Esophagus squamous epithelium (tissue), 5 donors: ENCODE results near the gene MPC2. TPM values are rescaled to one million over a fixed set of nuclear protein-coding genes. Genes with fewer than 3 reads are reported as not detected.

ENCODE experiments used
- DNase-seq: peaks from one replicate; lab custom pipeline; 2025; lab: John Stamatoyannopoulos, UW
- H3K27ac ChIP-seq, 4 donors: fragments of 200-600 bp; sonication (generic); one replicate each; pipeline ENCODE4 v1.5.1; 2016 to 2019; ENCODE audit warnings: mild to moderate bottlenecking in 1 of 4
- H3K27me3 ChIP-seq, 4 donors: fragments of 200-600 bp; sonication (generic); 1 replicate in 3 of 4; 2 replicates in 1 of 4; pipeline versions ENCODE4 v1.5.1 to v1.6.0; 2017 to 2021; ENCODE audit warnings: antibody characterized with exemption in 1 of 4
- H3K36me3 ChIP-seq, 3 donors: fragments of 200-600 bp; sonication (generic); one replicate each; pipeline ENCODE4 v1.5.1; 2016 to 2019
- H3K4me1 ChIP-seq, 3 donors: fragments of 200-600 bp; sonication (generic); one replicate each; pipeline ENCODE4 v1.5.1; 2017 to 2019
- H3K4me3 ChIP-seq, 4 donors: fragments of 200-600 bp; sonication (generic); 1 replicate in 3 of 4; 2 replicates in 1 of 4; pipeline ENCODE4 v1.5.1; 2016 to 2019; ENCODE audit warnings: mild to moderate bottlenecking in 2 of 4, moderate library complexity in 1 of 4
- H3K9me3 ChIP-seq, 3 donors: fragments of 200-600 bp; sonication (generic); one replicate each; pipeline ENCODE4 v1.5.1; 2016 to 2019
- POLR2A ChIP-seq, 4 donors: fragments of 450-650 bp; IDR thresholded peaks; one replicate each; pipeline ENCODE4 v1.6.1; 2017; ENCODE audit warnings: antibody characterized with exemption in 4 of 4, mild to moderate bottlenecking in 4 of 4, moderate library complexity in 3 of 4
- WGBS, 2 donors: methylation state at CpG; one replicate each; pipeline ENCODE4 v1.1.5; 2018; 5-methylcytosine and 5-hydroxymethylcytosine counted together
- intact Hi-C: fragments of 100-400 bp; cut with DNase I; formaldehyde crosslinking; loops from one replicate; pipeline ENCODE4 v1.15.0; 2022
- total RNA-seq, 4 donors: library from RNA; depleted of rRNA; stranded (reverse); fragments of >200 nt; gene quantifications; one replicate each; pipeline ENCODE4 v1.1.0, GENCODE V29; 2016
- TF ChIP-seq, protein P1 (sequence below), 6 experiments: fragments of 450-650 bp in 4 of 6; fragments of 200-600 bp in 2 of 6; sonication (generic) in 2 of 6; IDR thresholded peaks; one replicate each; pipeline ENCODE4 v1.5.1; 2016 to 2019; ENCODE audit warnings: antibody characterized with exemption in 6 of 6, mild to moderate bottlenecking in 4 of 6, moderate library complexity in 4 of 6
- donor health status: DM: yes; HTN: yes; CAD: no.

MPC2 gene
- total RNA-seq, 4 donors from 2014 or later: 13.2 to 62.7 (median 27.4) TPM

DNA sequence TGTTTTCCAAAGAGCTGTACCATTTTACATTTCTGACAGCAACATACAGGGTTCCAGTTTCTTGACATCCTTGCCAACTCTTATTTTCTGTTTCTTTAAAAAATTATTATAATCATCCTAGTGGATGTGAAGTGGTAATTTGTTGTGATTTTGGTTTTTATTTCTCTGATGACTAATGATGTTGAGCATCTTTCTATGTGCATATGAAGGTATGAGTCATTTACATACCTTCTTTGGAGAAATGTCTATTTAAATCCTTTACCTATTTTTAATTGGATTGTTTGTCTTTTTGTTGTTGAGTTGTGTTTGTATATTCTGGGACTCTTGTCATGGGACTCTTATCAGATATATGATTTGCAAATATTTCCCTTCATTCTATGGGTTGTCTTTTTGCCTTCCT, 20.8 kb upstream of the MPC2 start:
- H3K4me3 ChIP-seq: no peak overlapping the region
- no peaks in the 10 kb centered on the region for H3K9me3 ChIP-seq
- H3K4me1 ChIP-seq: no peaks in the 10 kb centered on the region
- no peak overlapping the region for H3K27ac ChIP-seq
- no peak for DNase-seq
- H3K27me3 ChIP-seq: no peaks in the 10 kb centered on the region
- intact Hi-C loops: no loop called here
- peaks cover 0 to 37% (median 0%) of the 10 kb centered on the region in 3 donors for H3K36me3 ChIP-seq
- TF ChIP-seq, protein P1, sequence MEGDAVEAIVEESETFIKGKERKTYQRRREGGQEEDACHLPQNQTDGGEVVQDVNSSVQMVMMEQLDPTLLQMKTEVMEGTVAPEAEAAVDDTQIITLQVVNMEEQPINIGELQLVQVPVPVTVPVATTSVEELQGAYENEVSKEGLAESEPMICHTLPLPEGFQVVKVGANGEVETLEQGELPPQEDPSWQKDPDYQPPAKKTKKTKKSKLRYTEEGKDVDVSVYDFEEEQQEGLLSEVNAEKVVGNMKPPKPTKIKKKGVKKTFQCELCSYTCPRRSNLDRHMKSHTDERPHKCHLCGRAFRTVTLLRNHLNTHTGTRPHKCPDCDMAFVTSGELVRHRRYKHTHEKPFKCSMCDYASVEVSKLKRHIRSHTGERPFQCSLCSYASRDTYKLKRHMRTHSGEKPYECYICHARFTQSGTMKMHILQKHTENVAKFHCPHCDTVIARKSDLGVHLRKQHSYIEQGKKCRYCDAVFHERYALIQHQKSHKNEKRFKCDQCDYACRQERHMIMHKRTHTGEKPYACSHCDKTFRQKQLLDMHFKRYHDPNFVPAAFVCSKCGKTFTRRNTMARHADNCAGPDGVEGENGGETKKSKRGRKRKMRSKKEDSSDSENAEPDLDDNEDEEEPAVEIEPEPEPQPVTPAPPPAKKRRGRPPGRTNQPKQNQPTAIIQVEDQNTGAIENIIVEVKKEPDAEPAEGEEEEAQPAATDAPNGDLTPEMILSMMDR (IDR thresholded peaks at IDR 0.05): no peak
- TF ChIP-seq POLR2A (IDR thresholded peaks at IDR 0.05): no peak

- H3K27me3 ChIP-seq: no peaks in the 10 kb centered on the region
- no peak for DNase-seq
- no peak for TF ChIP-seq POLR2A (IDR thresholded peaks at IDR 0.05)
- TF ChIP-seq, protein P1 (IDR thresholded peaks at IDR 0.05): no peak
- 88 to 95% methylated on average over 2 of the region's 2 CpGs for WGBS, 2 donors
- H3K27ac ChIP-seq: no peak overlapping the region
- H3K36me3 ChIP-seq: peaks cover 0 to 42% (median 0%) of the 10 kb centered on the region in 3 donors
- intact Hi-C loops: no loop called here
- no peaks in the 10 kb centered on the region for H3K9me3 ChIP-seq
- H3K4me3 ChIP-seq: no peak overlapping the region
- peaks cover 0 to 5% (median 0%) of the 10 kb centered on the region in 3 donors for H3K4me1 ChIP-seq
These were observed 19.0 kb upstream of the MPC2 start for GRCh38 chr1:167955915-167956314.

DNA sequence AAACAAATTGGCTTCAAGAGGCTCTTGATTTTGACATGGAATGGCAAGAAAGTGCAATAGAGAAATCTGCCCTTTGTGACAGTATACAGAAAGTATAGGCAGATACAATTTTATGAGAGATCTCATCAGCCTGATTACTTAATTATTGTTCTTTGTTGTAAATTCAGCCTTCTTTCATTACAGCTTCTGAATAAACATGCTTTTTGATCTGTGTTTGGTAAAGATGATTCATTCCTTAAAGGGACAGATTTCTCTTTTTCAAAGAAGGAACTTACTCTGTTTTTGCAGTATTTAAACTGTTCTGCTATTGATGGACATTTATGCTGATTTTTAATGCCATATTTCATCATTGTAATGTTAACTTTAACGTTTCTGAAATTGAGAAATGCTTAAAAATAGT, 13.7 kb upstream of the MPC2 start:
- Histone ChIP-seq H3K9me3 (no peaks in the 10 kb centered on the region), H3K36me3 (peaks cover 0 to 46% (median 0%) of the 10 kb centered on the region in 3 donors), H3K27ac (no peak overlapping the region), H3K4me3 (no peak overlapping the region), H3K27me3 (no peaks in the 10 kb centered on the region), H3K4me1 (peaks cover 0 to 25% (median 3%) of the 10 kb centered on the region in 3 donors)
- intact Hi-C loops: no loop called here
- DNase-seq: no peak
- WGBS, 2 donors: 15 to 32% methylated on average over 1 of the region's 1 CpG
- no peak for TF ChIP-seq POLR2A (IDR thresholded peaks at IDR 0.05)
- TF ChIP-seq, protein P1 (IDR thresholded peaks at IDR 0.05): no peak

DNA sequence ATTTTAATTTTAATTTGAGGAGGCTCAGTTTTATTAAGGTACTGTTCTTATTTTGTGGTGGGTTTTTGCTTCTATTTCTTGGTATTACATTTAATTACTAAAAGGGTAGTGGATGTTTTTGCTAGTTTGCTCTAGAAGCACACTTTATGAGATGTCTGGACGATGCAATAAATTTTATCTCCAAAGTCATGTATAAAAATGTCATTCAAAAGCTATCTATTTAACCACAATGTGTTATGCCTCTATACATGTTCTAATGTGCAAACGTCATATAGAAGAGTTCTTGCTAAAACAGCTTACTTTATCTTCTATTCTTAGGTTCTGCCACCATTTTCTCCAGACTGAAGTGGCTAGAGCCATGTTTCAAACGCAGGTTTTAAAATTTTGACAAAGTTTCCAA, 12.9 kb upstream of the MPC2 start:
- Histone ChIP-seq H3K36me3 (peaks cover 0 to 39% (median 0%) of the 10 kb centered on the region in 3 donors), H3K4me1 (peaks cover 0 to 25% (median 3%) of the 10 kb centered on the region in 3 donors), H3K27me3 (no peaks in the 10 kb centered on the region), H3K4me3 (no peak overlapping the region), H3K9me3 (no peaks in the 10 kb centered on the region), H3K27ac (no peak overlapping the region)
- 80 to 92% methylated on average over 3 of the region's 3 CpGs for WGBS, 2 donors
- intact Hi-C loops: no loop called here
- DNase-seq: no peak
- TF ChIP-seq POLR2A (IDR thresholded peaks at IDR 0.05): no peak
- TF ChIP-seq, protein P1 (IDR thresholded peaks at IDR 0.05): no peak

GRCh38 chr1:167947733-167948132, 10.9 kb upstream of the MPC2 start:
- no peaks in the 10 kb centered on the region for H3K27me3 ChIP-seq
- H3K4me3 ChIP-seq: no peak overlapping the region
- DNase-seq: no peak
- WGBS, 2 donors: 76 to 96% methylated on average over 2 of the region's 2 CpGs
- TF ChIP-seq, protein P1 (IDR thresholded peaks at IDR 0.05): no peak
- TF ChIP-seq POLR2A (IDR thresholded peaks at IDR 0.05): no peak
- H3K9me3 ChIP-seq: no peaks in the 10 kb centered on the region
- no peak overlapping the region for H3K27ac ChIP-seq
- peaks cover 0 to 18% (median 0%) of the 10 kb centered on the region in 3 donors for H3K36me3 ChIP-seq
- peaks cover 0 to 25% (median 3%) of the 10 kb centered on the region in 3 donors for H3K4me1 ChIP-seq
- intact Hi-C loops: no loop called here
